ENCODE data around the gene ZNF827.

ZNF827 gene

DNA sequence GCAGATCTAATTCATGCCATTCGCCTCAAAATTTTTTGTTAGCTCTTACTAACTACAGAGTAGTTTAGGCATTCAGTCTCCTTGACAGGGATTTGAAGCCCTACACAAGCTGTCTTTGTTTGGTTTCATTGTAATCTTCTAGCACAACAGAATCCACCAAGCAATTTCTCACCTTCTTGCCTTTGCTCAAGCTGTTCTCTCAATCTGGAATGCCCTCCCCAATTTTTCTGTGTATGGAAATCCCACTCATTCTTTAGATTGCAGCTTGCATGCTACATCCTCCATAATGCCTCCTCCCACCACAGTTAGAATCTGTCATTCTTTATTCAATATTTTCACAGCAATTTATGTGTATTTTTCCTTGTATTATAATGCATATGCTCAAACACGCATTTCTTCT is 195.0 kb downstream of the ZNF827 start:
- DNase-seq: no peak

DNA sequence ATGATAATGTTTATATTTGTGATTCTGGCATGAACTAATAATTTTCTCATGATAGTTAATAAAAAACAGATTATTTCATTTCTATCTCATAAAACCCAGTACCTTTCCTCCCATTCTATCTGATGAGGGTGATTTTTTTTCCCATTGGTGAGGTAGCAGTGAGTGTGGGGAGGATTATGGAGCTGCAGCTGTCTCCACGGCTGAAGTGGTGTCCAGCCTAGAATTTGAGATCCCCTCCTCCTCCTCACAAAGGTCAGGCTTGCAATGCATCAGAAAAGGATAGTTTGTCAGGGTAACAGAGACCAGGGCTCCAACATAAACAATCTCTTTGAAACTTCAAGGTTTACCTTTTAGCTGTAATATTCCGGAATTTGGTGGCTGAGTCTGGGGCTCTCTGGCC is 197.8 kb downstream of the ZNF827 start:
- DNase-seq: no peak

DNA sequence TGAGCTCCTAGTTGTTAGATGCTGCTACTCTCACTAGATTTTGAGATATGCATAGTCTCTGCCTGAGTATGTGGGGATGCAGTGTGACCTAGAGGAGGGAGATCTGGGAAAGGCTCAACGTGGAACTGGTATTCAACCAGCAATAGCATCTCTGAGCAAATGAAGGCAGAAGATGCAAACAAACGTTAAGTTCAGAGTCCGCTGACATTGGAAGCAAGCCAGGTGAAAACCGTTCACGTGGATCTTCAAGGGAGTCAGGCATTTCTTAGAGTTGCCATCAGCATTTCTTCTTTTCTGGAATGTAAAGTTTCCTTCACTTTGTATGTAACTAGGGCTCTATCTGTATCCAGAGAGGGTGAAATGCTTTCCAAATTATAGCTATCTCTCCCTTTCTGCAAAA is 198.8 kb downstream of the ZNF827 start:
- no peak for DNase-seq

DNA sequence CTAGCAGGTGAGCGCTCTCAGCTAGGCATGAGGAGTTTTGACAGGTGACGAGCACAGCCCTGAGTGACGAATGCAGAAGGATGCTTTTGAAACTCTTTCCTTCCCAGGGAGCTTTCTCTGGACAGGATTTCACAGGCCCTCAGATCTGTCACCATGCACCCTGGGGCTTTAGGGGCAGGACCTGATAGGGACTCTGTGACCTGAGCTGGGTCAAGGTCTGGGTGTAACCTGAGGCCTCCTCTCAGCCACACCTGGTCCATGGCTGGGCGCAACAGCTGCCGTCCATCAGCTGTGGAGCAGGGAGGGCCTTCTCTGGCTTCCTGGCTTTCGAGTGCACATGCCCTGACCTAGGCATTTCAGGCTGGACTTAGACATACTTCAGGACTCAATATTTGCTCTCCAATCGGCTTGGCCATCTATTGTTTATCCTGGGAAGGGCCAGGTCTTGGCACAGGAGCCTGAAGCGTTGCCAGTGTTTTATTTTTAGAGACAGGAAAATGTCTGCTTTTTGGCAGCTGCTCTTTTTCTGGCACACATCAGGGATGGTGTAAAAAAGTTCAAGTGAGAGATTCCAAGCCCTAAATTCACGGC is 202.3 kb downstream of the ZNF827 start:
- peak; percentile 67 for DNase-seq

DNA sequence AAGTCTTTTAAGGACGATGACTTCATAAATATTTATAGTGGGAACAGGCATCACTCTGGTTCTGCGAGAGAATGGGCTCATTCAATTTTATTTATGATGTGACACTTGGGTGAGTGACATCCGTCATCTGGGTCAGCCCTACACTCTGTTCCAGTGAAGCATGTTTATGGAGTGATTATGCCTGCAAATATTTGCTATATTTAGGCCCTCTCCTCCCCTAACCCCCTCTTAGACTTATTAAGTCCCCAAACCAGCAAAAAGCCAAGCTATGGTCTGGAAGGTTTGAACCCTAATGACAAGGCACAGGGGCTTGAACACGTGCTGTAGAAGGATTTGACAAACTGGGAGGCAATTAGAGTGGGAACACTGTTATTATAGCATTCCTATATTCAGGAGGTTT is 202.8 kb downstream of the ZNF827 start:
- no peak for DNase-seq

DNA sequence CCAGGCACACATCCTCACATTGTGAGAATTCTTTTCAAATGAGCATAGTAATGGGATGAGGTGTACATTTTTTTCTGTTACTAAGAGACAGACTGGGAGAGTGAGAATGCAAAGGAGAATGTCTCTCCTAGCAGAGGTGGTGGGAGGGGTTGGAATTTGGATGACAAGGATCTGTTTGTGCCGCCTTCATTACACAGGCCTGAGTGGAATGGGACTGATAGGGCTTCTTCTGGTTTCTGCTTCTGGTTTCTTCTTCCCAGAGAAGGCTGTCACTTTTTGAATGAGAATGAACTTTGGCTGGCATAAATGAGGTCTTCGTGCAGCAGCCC is 203.3 kb downstream of the ZNF827 start:
- DNase-seq: no peak

DNA sequence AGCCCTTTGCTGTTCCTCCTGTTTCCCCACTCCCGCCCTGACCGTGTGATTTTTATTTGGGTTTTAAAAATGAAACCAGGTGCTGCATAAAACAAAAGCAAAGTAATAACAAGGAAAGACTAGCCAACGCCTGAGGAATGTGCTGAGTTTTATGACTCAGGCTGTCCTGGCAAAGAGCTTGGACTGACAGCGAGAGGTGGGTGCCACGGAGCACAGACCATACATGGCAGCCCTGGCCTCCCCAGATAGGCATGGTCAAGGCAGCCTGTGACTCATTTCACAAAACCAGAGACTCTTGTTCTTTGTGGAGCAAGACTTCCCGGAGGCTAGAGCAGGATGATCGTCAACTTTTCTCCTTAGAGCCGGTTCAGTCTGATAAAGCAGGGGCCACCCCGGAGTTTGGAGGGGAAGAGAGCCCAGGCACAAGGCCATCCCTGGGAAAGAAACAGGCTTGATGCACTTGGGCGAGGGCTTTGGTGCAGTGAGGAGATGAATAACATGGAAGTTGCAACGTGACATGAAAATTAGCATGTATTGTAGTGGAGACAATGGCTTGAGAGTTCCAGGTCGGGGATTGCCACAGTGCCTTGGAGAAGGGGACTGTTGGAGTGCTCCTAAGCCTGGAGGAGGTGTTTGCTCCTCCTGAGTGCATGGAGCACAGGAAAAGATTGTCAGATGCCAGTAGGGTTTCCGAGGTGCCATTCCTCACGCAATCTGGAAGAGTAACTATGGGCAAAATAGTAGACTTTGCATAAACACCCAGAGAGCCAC is 203.9 kb downstream of the ZNF827 start:
- DNase-seq: peak; percentile 67

DNA sequence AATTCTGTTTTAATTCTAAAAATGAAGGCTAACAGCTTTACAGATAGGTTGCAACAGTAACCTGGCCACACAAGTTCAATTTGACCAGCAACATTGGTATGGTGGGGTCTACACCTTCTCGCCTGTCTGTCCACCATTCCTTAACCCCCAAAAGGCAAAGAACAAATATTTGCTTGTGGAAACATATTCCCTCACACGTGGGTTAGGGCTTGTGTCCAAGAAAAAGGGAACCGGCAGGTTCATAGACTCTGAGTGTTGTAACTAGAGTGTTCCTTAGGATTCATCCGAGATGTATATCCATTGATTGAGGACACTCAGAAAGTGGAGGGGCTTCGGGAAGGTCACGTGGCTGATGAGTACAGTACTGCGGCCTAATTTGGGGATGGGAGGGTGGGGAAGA is 204.6 kb downstream of the ZNF827 start:
- no peak for DNase-seq

DNA sequence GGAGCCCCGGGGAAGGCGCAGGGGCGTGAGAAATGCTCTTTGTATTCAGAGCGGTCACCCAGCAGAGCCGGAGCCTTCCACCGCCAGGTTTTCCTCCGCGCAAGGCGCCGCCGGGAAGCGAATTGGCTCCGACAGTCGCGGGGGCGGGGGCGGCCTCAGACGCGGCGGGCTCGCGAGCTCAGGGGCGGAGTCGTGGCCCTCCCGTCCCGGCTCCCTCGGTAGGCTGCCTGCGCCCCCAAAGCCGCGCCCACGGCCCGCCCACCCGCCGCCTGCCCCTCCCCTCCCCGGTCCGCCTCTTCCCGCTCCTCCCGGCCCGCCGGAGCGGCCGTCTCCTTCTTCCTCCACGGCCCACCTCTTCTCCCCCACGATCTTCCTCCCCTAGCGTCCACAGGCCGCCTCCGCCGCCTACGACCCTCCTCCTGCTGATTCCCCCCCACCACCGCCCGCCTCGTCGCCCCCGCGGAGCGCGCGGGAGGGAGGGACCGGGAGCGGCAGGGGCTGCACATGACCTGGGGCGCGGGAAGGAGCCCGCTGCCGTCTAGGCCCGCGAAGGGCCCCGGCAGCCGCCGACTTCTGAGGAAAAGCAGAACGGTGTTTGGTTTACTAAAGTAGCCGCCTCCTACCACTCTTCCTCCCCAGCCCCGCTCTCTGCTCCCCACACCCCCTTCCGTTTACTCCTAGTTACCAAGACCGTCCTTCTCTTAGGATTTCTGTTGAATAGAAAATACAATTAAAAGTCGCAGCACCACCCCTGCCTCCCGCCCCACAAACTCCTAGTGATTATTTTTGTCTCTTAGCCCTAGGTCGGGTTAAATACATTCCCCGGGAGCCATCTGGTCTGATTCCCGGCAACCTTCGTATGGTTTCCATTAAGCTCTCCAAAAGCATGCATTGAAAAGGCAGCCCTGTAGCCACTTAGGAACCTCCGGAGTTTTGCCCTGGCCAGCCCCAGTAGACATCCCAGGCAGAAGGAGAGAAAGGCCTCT is 205.4 kb downstream of the ZNF827 start:
- DNase-seq: peak; percentile 98

DNA sequence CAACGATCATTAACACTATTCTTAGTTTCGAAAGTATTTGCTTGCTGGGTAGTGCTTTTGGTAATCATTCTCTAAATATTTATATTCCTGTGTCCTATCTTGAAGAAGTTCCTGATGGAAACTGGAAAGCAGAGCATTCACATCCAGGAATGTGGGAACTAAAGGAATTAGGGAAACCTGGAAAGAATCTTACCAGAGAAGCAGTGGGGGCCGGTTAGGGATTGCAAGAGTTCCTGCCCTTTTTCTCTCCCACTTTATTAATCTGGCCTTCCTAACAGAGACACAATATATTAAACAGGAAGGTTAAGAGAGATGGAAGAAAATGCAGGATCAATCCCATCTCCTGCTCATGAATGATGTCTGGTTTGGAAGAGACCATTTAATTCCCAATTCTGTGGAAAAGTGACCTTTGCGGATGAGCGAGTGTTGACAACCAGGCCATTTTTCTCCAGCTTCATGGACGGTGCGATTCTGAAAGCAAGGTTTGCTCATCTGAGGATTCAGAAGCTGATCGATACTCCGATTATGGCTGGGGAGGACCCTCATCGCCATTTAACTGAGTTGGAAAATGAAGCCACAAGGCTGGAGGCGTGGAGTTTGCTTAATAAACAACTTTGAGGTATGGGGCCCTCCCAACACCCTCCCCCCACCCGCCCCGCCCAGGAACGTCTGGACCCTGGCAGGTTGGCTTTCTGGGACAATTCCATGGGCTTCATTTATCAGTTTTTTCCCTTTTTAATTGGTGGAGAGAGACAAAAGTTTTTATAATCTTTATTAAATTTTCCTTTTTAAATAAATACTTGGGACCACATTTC is 206.4 kb downstream of the ZNF827 start:
- DNase-seq: no peak

DNA sequence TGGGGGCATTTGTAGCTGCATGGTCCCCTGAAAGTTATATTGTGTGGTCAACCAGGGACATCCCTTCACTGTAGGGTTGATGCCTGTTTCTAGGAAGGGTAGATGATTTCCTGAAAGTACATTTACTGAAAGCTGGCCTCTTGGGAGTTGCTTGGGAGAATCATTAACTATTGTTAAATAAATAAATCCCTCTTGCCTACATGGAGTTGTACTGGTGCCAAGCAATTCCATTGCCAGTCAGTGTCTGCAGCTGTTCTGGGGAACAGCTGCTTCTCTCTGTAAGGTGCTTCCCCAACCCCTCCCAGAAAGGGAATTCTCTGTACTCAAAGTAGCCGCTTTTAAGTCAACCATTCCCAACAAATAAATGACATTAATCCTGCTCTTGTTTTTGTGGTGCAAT is 207.6 kb downstream of the ZNF827 start:
- peak; percentile 75 for DNase-seq

DNA sequence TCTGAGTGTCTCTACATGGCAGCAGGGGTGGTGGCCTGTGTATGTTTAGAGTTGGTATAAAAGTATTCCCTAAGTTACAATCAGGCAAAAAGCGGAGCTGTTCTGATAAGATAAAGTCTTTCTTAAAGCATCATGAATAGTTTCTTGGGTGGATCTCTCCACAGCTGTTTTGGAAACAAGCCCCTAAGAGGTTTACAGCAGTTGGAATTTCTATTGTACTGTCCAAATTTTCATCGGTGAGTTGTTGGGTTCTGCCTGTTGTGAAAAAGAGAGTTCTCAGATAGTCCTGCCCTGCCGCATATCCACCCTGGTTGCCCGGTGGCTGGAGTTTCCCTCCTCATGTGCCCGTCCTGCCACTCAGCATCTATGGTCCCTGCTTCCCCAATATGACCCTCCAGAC is 208.6 kb downstream of the ZNF827 start:
- no peak for DNase-seq

DNA sequence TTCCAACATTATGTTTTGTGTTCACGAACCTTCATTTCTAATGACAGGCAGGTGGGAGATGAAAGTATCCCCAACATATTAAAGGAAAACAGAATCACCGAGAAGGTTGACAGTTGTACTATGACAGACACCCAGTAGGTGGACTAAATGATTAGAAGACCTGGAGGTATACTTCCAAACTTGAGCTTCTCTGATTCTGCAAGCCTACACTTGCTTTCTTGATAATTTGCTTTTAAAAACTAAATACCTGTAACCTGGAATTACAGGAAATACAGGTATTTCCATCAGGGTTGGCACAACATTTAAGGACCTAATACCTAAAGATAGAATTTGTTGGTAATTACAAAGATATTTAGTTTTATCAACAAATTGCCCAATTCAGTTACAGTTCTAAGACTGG is 215.3 kb downstream of the ZNF827 start:
- no peak for DNase-seq

DNA sequence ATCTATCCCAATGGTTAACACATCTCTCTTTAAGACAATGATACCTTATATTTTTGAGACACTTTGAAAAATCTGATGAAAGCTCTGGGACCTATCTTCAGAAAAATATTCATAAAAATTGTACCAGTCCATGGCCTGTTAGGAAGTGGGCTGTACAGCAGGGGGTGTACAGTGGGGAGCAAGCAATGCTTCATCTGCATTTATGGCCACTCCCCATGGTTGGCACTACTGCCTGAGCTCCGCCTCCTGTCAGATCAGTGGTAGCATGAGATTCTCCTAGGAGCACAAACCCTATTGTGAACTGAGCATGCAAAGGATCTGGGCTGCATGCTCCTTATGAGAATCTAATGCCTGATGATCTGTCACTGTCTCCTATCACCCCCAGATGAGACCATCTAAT is 216.1 kb downstream of the ZNF827 start:
- no peak for DNase-seq

DNA sequence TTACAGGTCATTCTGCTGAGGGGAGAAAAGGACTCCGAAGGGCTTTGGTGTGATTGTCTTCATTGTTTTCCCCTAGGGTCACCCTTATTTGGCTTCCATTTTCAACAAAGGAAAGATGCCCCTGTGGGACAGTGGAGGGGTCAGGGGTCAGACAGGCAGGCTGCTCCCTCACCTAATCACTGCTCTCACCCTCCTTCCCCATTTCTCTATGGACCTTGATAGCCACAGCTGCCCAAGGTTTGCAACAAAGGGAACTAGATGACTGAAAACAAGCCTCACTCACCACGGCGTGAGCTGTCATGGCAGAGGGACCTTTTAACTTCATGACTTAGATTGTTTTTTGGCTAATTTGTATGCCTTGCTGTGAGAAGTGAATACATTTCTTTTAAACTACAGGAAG is 218.0 kb downstream of the ZNF827 start:
- no peak for DNase-seq

DNA sequence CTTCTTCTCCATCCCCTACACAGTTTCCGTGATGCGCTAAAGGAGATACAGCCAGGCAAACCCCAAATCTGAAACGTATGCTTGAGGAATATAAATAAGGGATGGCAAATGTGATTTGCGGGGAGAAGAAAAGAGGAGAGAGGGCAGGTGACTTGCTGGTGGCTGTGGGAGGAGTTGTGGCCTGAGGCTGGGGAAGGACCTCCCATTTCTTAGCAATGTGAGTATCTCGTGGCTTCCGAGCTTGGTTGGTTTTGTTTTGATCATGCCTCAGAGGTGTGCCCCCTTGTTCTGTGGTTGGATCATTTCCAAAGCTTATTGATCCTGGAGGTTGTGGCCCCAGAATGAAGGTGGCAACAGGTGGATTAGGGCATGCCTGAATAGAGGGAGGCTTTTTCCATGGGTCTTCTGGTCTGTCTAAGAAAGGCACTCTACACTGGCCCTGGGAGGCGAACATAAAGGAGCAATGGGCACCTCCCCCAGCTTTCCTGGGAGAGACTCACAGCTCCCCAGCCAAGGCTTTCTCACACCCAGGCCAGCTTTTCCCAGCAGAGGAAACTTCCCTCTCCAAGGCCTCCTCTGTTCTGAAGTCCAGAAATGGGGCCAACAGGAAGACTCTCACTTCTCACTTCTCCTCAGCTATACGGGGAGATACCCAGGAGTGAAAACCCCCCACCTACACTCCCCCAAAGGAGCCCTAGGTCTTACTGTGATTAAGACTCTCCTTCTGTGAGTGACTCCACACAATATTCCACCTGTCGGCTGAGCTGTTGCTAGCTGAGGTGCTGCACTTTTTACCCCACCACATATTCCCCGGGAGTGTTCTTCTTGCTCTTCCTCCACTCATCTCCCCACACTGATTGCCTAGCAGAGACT is 218.6 kb downstream of the ZNF827 start:
- no peak for DNase-seq

DNA sequence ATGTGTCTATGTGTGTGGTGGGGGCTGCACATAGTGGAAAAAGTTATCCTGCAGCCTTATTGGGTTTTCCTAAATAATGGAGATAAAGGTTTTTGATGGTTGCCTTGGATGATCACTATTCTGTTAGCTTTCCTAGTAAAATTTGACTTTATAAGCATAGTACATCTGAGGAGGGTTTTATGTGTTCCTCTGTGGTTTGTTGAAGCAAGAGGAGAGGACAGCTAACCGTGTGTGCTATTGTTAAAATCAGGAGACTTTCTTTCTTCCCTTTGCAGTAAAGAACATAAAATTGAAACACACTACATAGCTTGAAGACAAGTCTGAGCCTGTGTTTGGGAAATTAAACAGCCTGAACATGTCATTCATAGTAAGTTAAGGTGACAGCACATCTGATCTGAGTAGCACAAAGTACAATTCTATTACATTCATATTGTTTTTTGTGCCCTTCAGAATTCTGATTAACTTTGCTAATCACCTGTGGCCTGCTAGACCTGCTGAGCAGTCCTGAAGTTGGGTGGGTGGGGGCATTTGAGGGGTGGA is 221.9 kb downstream of the ZNF827 start:
- DNase-seq: no peak

DNA sequence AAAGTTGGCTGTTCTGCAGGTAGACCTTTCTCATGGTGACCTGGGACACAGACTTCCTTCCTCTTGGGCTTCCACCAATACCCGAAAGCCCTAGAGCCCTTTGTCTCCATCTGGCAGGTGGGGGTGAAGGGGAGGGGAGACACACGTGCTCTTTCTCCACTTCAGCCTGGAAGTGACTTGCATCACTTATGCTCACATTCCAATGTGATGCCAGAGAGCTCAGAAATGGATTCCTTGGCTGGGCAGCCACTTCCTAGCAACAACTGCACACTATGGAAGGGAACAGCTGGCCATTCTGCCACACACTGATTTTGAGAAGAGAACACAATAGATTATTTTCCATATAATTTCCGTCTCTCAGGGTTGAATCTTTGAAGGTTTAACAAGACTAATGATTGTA is 222.4 kb downstream of the ZNF827 start:
- peak; percentile 77 for DNase-seq

DNA sequence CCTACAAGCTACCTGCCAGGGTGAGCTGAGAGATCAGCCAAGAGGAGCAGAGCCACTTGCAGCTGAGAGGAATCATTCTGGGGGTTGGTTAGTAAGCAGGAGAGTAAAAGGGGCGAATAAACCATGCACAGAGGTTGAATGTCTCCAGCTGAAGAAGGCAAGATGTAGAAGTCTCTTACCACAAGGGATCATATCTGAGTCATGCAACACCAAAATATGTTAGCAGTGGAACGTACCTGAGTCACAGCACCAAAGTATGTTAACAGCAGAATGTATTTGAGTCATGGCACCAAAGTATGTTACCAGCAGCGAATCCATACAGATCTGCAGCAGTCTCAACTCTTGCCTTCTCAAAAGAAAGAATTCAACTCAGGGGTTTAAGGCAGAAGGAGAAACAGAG is 228.8 kb downstream of the ZNF827 start:
- DNase-seq: no peak

DNA sequence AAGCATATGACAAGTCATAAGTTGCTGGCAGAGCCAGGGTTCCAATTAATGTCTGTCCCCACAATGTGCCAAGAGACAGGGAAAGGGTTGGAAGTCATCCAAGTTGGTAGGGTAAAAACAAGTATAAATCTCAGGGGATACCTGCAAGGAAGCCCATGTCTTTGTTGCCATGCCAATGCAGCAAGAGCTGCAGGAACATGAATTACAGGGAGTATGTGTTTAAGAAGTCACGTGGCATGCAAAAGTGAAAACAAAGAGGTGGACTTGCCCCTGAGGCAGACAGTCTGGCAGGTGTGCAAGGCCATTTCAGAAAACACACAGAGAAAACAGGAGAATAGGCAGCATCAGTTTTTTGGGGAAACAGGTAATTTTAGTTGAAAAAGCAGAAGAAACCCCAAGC is 229.3 kb downstream of the ZNF827 start:
- no peak for DNase-seq
